Psoas muscle (tissue), 8 donors: ENCODE results near the gene PRPSAP1. TPM values are rescaled to one million over a fixed set of nuclear protein-coding genes. Genes with fewer than 3 reads are reported as not detected.

Source experiments
- ATAC-seq, 4 donors: fragments of 200-7000 bp; cut with Tn5 transposase; one replicate each; pipeline ENCODE4 v1.9.1; 2020; ENCODE audit warnings: moderate library complexity in 3 of 4, mild to moderate bottlenecking in 2 of 4
- DNase-seq, 2 donors: peaks; one replicate each; pipeline ENCODE4 v3.0.0-alpha.2; 2020
- H3K27ac ChIP-seq: fragments of 200-600 bp; one replicate; pipeline ENCODE4 v1.8.0; 2022
- H3K27me3 ChIP-seq, 3 donors: fragments of 200-600 bp in 1 of 3; one replicate each; pipeline versions ENCODE4 v1.6.1 to v1.8.0; 2013 to 2022; ENCODE audit warnings: low read length in 2 of 3, mild to moderate bottlenecking in 2 of 3, moderate library complexity in 1 of 3; ENCODE audit not compliant: insufficient read depth in 3 of 3
- H3K36me3 ChIP-seq, 2 donors: fragments of 200-600 bp in 1 of 2; one replicate each; pipeline versions ENCODE4 v1.6.1 to v1.8.0; 2013 to 2022; ENCODE audit warnings: low read depth in 1 of 2, mild to moderate bottlenecking in 1 of 2, moderate library complexity in 1 of 2; ENCODE audit not compliant: insufficient read depth in 1 of 2
- H3K4me1 ChIP-seq: fragments of 200-600 bp; one replicate; pipeline ENCODE4 v1.8.0; 2022
- H3K4me3 ChIP-seq: fragments of 200-600 bp; one replicate; pipeline ENCODE4 v1.8.0; 2022; ENCODE audit warnings: mild to moderate bottlenecking
- H3K9me3 ChIP-seq: fragments of 200-600 bp; one replicate; pipeline ENCODE4 v1.8.0; 2022
- WGBS, 3 donors: extraction: QIAGEN DNeasy Blood & Tissue Kit; methylation state at CpG; one replicate each; pipeline versions ENCODE4 v1.1.6 to v1.1.7; 2013; 5-methylcytosine and 5-hydroxymethylcytosine counted together
- intact Hi-C, 2 donors: fragments of 100-400 bp; cut with DNase I; formaldehyde crosslinking; loops; one replicate each; pipeline versions ENCODE4 v1.11.0 to v1.14.2; 2022
- polyA plus RNA-seq, 3 donors: library from polyadenylated mRNA; stranded (reverse); fragments of 200-250 nt; gene quantifications; one replicate each; pipeline ENCODE4 v1.2.3, GENCODE V29; 2013
- total RNA-seq, 4 donors: library from RNA; stranded (reverse); fragmentation: NEBNext Ultra II Directional in 2 of 4; extraction: Animal tissue kit (Norgen Biotek cat#: 25700) in 2 of 4; gene quantifications; one replicate each; pipeline versions ENCODE4 v1.2.1 to v1.2.4, GENCODE V29; 2021 to 2023
- TF ChIP-seq, protein P1 (sequence below): fragments of 200-600 bp; IDR thresholded peaks from one replicate; pipeline ENCODE4 v1.8.0; 2022; ENCODE audit warnings: antibody characterized with exemption
- donor health status: healthy with polysubstance abuse.
- donor health status: DM: no; HTN: no; CAD: no; lungs with moderate emphysema.
- donor health status: Bipolar disorder and iron deficiency.
- donor health status: healthy.
- donor health status: DM: yes; HTN: yes; CAD: no.
- donor health status: DM: no; HTN: no; CAD: no.
- donor health status: DM: no; HTN: no; CAD: no.
- donor health status: DM: yes; HTN: yes; CAD: no.

Gene PRPSAP1
- total and polyA plus RNA-seq, 7 donors: 9.5 to 24.7 (median 17.8) TPM

DNA sequence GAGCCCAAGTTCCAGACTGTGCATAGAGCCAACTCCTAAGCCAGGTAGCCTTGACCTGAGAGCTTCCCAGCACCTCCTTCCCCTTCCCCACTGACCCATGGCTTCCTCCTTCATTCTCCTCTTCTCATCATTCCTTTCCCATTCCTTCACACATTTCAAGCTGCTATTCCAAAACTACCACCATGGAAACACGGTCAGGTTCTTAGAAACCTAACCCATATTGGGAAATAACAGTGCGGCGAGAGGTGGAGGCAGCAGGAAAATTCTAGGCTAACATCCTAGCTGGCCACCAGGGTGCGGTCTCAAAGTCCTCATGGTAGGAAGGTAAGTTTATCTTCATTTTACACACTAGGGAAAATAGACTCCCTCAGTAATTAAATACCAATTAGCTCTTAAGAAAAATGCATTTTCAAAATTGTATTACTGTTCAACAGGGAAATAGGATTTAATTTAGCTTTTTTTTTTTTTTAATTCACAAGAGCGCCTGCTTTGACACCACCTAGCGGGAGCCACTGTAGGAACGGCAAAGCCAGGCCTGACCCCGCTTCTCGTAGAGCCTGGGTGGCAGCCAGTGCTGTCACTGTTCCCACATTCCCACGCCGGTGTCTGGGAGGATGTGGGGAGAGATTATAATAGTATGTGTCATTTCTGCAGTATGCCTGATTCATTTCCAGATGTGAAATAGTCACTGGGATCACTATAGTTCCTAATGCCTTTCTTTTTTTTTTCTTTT lies 16.7 kb upstream of the PRPSAP1 start:
- Histone ChIP-seq H3K36me3 (no peaks in the 10 kb centered on the region), H3K27me3 (peaks cover 0 to 2% (median 0%) of the 10 kb centered on the region in 3 donors), H3K4me3 (no peak overlapping the region), H3K4me1 (peaks cover 13% of the 10 kb centered on the region), H3K27ac (peak overlapping the region; percentile 53), H3K9me3 (no peaks in the 10 kb centered on the region)
- DNase-seq (peak; percentile 90 to 93), ATAC-seq (peak; percentile 94 to 99 (median 96))
- intact Hi-C loops: no loop called here
- 13 to 23% (median 17%) methylated on average over 11 of the region's 11 CpGs for WGBS, 3 donors
- TF ChIP-seq, protein P1, sequence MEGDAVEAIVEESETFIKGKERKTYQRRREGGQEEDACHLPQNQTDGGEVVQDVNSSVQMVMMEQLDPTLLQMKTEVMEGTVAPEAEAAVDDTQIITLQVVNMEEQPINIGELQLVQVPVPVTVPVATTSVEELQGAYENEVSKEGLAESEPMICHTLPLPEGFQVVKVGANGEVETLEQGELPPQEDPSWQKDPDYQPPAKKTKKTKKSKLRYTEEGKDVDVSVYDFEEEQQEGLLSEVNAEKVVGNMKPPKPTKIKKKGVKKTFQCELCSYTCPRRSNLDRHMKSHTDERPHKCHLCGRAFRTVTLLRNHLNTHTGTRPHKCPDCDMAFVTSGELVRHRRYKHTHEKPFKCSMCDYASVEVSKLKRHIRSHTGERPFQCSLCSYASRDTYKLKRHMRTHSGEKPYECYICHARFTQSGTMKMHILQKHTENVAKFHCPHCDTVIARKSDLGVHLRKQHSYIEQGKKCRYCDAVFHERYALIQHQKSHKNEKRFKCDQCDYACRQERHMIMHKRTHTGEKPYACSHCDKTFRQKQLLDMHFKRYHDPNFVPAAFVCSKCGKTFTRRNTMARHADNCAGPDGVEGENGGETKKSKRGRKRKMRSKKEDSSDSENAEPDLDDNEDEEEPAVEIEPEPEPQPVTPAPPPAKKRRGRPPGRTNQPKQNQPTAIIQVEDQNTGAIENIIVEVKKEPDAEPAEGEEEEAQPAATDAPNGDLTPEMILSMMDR: peak; percentile 59

DNA sequence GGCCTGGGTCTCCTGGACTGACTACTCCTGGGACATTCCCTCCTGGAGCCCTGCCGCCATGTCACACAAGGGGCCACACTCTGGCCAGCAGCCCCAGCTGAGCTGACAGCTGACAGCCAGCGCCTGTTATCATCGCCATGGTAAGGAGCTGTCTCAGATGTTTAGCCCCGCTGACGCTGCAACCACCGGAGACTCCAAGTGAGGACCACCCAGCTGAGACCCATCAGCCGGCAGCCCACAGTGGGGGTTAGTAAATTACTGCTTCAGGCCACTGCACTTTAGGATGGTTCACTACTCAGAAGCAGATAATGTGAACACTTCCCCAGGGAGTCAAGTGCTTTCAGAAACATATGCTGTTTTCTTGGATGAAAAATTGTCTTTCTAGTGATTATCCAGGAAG lies 16.1 kb upstream of the PRPSAP1 start:
- no peak overlapping the region for H3K4me3 ChIP-seq
- H3K4me1 ChIP-seq: peaks cover 13% of the 10 kb centered on the region
- peak overlapping the region; percentile 53 for H3K27ac ChIP-seq
- no peaks in the 10 kb centered on the region for H3K36me3 ChIP-seq
- H3K27me3 ChIP-seq: peaks cover 0 to 9% (median 0%) of the 10 kb centered on the region in 3 donors
- DNase-seq (no peak), ATAC-seq (peak in 1 of 4 donors; percentile 9)
- no peaks in the 10 kb centered on the region for H3K9me3 ChIP-seq
- TF ChIP-seq, protein P1: no peak
- intact Hi-C loops: loop anchor here in 1 of 2 donors (10.0 kb wide), 1 partner anchor 55 kb away; no protein-coding TSS in a partner anchor
- WGBS, 3 donors: 44 to 62% (median 48%) methylated on average over 7 of the region's 7 CpGs

DNA sequence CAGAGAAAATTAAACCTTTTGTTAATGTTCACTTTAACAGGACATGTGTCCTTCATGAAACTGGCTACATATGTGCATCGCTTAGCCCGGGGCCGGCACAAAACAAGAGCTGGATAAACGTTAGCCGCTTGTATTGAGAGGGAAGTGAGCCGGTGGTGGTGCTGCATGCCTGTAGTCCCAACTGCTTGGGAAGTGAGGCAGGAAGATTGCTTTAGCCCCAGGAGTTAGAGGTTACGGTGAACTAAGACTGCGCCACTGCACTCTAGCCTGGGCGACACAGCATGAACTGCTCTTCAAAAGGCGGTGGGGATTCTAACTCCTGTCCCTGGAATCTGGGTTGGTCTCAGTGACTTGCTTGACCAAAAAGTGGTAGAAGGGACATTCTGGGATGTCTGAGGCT lies 15.7 kb upstream of the PRPSAP1 start:
- H3K27me3 ChIP-seq: peaks cover 0 to 13% (median 0%) of the 10 kb centered on the region in 3 donors
- H3K9me3 ChIP-seq: no peaks in the 10 kb centered on the region
- DNase-seq (no peak), ATAC-seq (no peak)
- no peak overlapping the region for H3K4me3 ChIP-seq
- TF ChIP-seq, protein P1: no peak
- 76 to 81% (median 79%) methylated on average over 10 of the region's 10 CpGs for WGBS, 3 donors
- H3K4me1 ChIP-seq: peaks cover 13% of the 10 kb centered on the region
- intact Hi-C loops: loop anchor here in 1 of 2 donors (10.0 kb wide), 1 partner anchor 55 kb away; no protein-coding TSS in a partner anchor
- H3K27ac ChIP-seq: no peak overlapping the region
- H3K36me3 ChIP-seq: no peaks in the 10 kb centered on the region

DNA sequence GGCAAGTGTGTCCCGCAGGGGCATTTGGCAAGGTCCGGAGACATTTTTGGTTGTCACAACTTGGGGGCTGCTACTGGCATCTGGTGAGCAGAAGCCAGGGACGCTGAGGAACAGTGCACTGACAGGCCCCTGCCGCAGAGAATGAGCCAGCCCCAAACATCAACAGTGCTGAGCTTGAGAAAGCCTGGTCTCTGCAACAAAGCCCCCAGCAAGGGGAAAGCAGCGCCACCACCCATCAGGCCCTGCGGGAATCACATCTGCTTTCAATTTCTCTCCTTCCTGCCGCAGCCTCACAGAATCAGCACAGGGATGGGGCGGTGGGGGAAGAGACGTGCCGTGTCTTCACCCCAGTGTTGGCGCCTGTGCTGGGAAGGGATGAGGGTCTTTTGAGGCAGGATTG lies 14.8 kb upstream of the PRPSAP1 start:
- peaks cover 0 to 17% (median 0%) of the 10 kb centered on the region in 3 donors for H3K27me3 ChIP-seq
- no peak overlapping the region for H3K27ac ChIP-seq
- 44 to 63% (median 46%) methylated on average over 9 to 11 of the region's 11 CpGs for WGBS, 3 donors
- H3K9me3 ChIP-seq: no peaks in the 10 kb centered on the region
- no peak for ATAC-seq
- H3K4me1 ChIP-seq: peaks cover 13% of the 10 kb centered on the region
- no peaks in the 10 kb centered on the region for H3K36me3 ChIP-seq
- TF ChIP-seq, protein P1: no peak
- no peak for DNase-seq
- no peak overlapping the region for H3K4me3 ChIP-seq
- intact Hi-C loops: loop anchor here in 1 of 2 donors (10.0 kb wide), 1 partner anchor 54 kb away; no protein-coding TSS in a partner anchor
